Measurements from ENCODE around the gene ZFPM1. TPM values are rescaled to one million over a fixed set of nuclear protein-coding genes. Genes with fewer than 3 reads are reported as not detected.

The ZFPM1 gene
- total RNA-seq, 1 donor from 2014 or later: 6.8 TPM

GRCh38 chr16:88413631-88414030, 39.4 kb upstream of the ZFPM1 start:
- TF ChIP-seq CTCF (IDR thresholded peaks at IDR 0.05; ENCODE audit: unreplicated experiment): no peak
- no peak overlapping the region for H3K4me3 Mint-ChIP-seq (ENCODE audit: unreplicated experiment)
- H3K4me1 Mint-ChIP-seq (ENCODE audit: unreplicated experiment): no peaks in the 10 kb centered on the region
- H3K9me3 Mint-ChIP-seq (ENCODE audit: unreplicated experiment): no peaks in the 10 kb centered on the region
- H3K36me3 Mint-ChIP-seq (ENCODE audit: low read depth, unreplicated experiment): no peaks in the 10 kb centered on the region
- no peaks in the 10 kb centered on the region for H3K27me3 Mint-ChIP-seq (ENCODE audit: unreplicated experiment)
- no peak overlapping the region for H3K27ac Mint-ChIP-seq (ENCODE audit: unreplicated experiment)
- no peak for DNase-seq (ENCODE audit: low spot score)

- no peaks in the 10 kb centered on the region for H3K4me1 Mint-ChIP-seq (ENCODE audit: unreplicated experiment)
- H3K36me3 Mint-ChIP-seq (ENCODE audit: low read depth, unreplicated experiment): no peaks in the 10 kb centered on the region
- TF ChIP-seq CTCF (IDR thresholded peaks at IDR 0.05; ENCODE audit: unreplicated experiment): no peak
- H3K27ac Mint-ChIP-seq (ENCODE audit: unreplicated experiment): no peak overlapping the region
- no peak for DNase-seq (ENCODE audit: low spot score)
- H3K9me3 Mint-ChIP-seq (ENCODE audit: unreplicated experiment): no peaks in the 10 kb centered on the region
- H3K27me3 Mint-ChIP-seq (ENCODE audit: unreplicated experiment): no peaks in the 10 kb centered on the region
- H3K4me3 Mint-ChIP-seq (ENCODE audit: unreplicated experiment): no peak overlapping the region
These were observed 38.3 kb upstream of the ZFPM1 start for GRCh38 chr16:88414521-88415380.

DNA sequence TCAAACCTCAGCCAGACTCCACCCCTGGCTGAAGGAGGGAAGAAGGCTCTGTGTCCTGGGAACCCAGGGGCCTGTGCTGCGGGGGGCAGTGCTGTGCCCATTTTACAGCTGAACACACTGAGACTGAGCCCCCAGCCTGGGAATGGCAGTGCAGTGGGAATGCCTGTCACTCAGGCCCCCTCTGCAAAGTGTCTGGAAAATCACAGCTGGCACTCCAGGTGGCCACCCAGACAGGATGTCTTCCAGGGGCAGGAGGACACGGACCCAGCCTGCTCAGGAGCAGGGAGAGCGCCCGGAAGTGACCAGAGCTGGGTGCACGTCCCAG, 37.7 kb upstream of the ZFPM1 start:
- DNase-seq (ENCODE audit: low spot score): no peak
- H3K27ac Mint-ChIP-seq (ENCODE audit: unreplicated experiment): no peak overlapping the region
- H3K36me3 Mint-ChIP-seq (ENCODE audit: low read depth, unreplicated experiment): no peaks in the 10 kb centered on the region
- TF ChIP-seq CTCF (IDR thresholded peaks at IDR 0.05; ENCODE audit: unreplicated experiment): no peak
- no peaks in the 10 kb centered on the region for H3K4me1 Mint-ChIP-seq (ENCODE audit: unreplicated experiment)
- no peak overlapping the region for H3K4me3 Mint-ChIP-seq (ENCODE audit: unreplicated experiment)
- H3K9me3 Mint-ChIP-seq (ENCODE audit: unreplicated experiment): no peaks in the 10 kb centered on the region
- H3K27me3 Mint-ChIP-seq (ENCODE audit: unreplicated experiment): no peaks in the 10 kb centered on the region

DNA sequence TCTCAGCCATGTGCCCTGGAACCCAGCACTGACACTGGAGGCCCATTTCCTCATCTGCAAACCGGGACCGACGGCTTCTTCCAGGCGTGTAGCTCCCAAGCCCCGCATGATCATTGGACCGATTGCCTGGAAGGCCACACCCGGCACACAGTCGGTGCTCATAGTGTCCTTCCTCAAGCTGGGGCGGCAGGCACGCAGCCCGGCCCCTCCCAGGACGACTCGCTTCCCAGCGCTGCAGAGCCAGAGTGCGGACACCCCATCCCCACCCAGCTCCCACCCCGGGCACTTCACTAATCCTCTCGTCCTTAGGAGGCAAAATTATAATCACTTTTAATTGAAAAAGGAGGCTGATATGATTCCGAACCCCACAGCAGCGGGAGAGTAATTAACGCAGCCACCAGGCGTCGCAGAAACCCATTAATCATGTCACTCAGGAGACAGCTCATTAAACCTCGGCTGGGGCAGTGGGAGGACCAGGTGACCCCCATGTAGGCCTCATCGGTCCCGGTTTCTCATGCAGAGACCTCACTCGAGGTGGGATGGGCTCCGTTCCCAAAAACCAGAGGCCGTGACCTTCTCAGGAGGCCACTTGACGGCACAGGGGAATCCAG, 37.3 kb upstream of the ZFPM1 start:
- Mint-ChIP-seq H3K9me3 (ENCODE audit: unreplicated experiment) (no peaks in the 10 kb centered on the region), H3K27me3 (ENCODE audit: unreplicated experiment) (no peaks in the 10 kb centered on the region), H3K4me3 (ENCODE audit: unreplicated experiment) (no peak overlapping the region), H3K36me3 (ENCODE audit: low read depth, unreplicated experiment) (no peaks in the 10 kb centered on the region), H3K27ac (ENCODE audit: unreplicated experiment) (no peak overlapping the region), H3K4me1 (ENCODE audit: unreplicated experiment) (no peaks in the 10 kb centered on the region)
- DNase-seq (ENCODE audit: low spot score): no peak
- TF ChIP-seq CTCF (IDR thresholded peaks at IDR 0.05; ENCODE audit: unreplicated experiment): no peak

GRCh38 chr16:88416686-88417085, 36.4 kb upstream of the ZFPM1 start:
- DNase-seq (ENCODE audit: low spot score): no peak
- H3K4me1 Mint-ChIP-seq (ENCODE audit: unreplicated experiment): no peaks in the 10 kb centered on the region
- H3K4me3 Mint-ChIP-seq (ENCODE audit: unreplicated experiment): no peak overlapping the region
- peaks cover under 1% of the 10 kb centered on the region for H3K27me3 Mint-ChIP-seq (ENCODE audit: unreplicated experiment)
- no peak overlapping the region for H3K27ac Mint-ChIP-seq (ENCODE audit: unreplicated experiment)
- no peak for TF ChIP-seq CTCF (IDR thresholded peaks at IDR 0.05; ENCODE audit: unreplicated experiment)
- H3K36me3 Mint-ChIP-seq (ENCODE audit: low read depth, unreplicated experiment): no peaks in the 10 kb centered on the region
- H3K9me3 Mint-ChIP-seq (ENCODE audit: unreplicated experiment): no peaks in the 10 kb centered on the region
